Gastroesophageal sphincter (tissue), 4 donors: ENCODE data around the gene CREB3L4. TPM values are rescaled to one million over a fixed set of nuclear protein-coding genes. Genes with fewer than 3 reads are reported as not detected.
A peak's percentile ranks its signal among the peaks of the same experiment; 100 is the strongest.

ENCODE experiments used
- ATAC-seq: fragments of 150-250 bp; one replicate; pipeline ENCODE4 v1.9.1; 2016; ENCODE audit warnings: mild to moderate bottlenecking, moderate library complexity
- H3K27ac ChIP-seq, 4 donors: fragments of 200-600 bp; sonication (generic) in 3 of 4; 1 replicate in 3 of 4; 2 replicates in 1 of 4; pipeline ENCODE4 v1.5.1; 2016 to 2019
- H3K27me3 ChIP-seq: fragments of 200-600 bp; sonication (generic); one replicate; pipeline ENCODE4 v1.5.1; 2019
- H3K36me3 ChIP-seq, 2 donors: fragments of 200-600 bp; sonication (generic); one replicate each; pipeline ENCODE4 v1.5.1; 2019; ENCODE audit warnings: control low read depth in 1 of 2
- H3K4me1 ChIP-seq, 3 donors: fragments of 200-600 bp; sonication (generic); 1 replicate in 2 of 3; 2 replicates in 1 of 3; pipeline ENCODE4 v1.5.1; 2016 to 2019; ENCODE audit warnings: control low read depth in 2 of 3
- H3K4me3 ChIP-seq, 2 donors: fragments of 200-600 bp; sonication (generic); one replicate each; pipeline ENCODE4 v1.5.1; 2019; ENCODE audit warnings: mild to moderate bottlenecking in 1 of 2, moderate library complexity in 1 of 2
- H3K9me3 ChIP-seq, 3 donors: fragments of 200-600 bp; sonication (generic); one replicate each; pipeline ENCODE4 v1.5.1; 2017 to 2019; ENCODE audit warnings: control low read depth in 2 of 3
- CTCF ChIP-seq, 4 experiments: fragments of 200-600 bp in 2 of 4; fragments of 450-650 bp in 2 of 4; sonication (generic) in 1 of 4; IDR thresholded peaks; one replicate each; pipeline ENCODE4 v1.5.1; 2017 to 2019; ENCODE audit warnings: antibody characterized with exemption in 4 of 4, mild to moderate bottlenecking in 2 of 4, moderate library complexity in 2 of 4
- EP300 ChIP-seq: sonication (generic); formaldehyde crosslinking; IDR thresholded peaks from one replicate; pipeline ENCODE4 v1.6.1; 2017; ENCODE audit warnings: antibody characterized with exemption, mild to moderate bottlenecking
- POLR2A ChIP-seq, 2 donors: fragments of 450-650 bp; IDR thresholded peaks; one replicate each; pipeline ENCODE4 v1.6.1; 2017; ENCODE audit warnings: antibody characterized with exemption in 2 of 2, mild to moderate bottlenecking in 2 of 2, moderate library complexity in 1 of 2
- POLR2AphosphoS5 ChIP-seq: sonication (generic); formaldehyde crosslinking; IDR thresholded peaks from one replicate; pipeline ENCODE4 v1.6.1; 2017; ENCODE audit warnings: antibody characterized with exemption
- WGBS, 2 donors: methylation state at CpG; one replicate each; pipeline ENCODE4 v1.1.5; 2018; ENCODE audit warnings: low coverage in 1 of 2; 5-methylcytosine and 5-hydroxymethylcytosine counted together
- total RNA-seq, 4 donors: library from RNA; depleted of rRNA; stranded (reverse); fragments of >200 nt; gene quantifications; one replicate each; pipeline ENCODE4 v1.1.0, GENCODE V29; 2016

The CREB3L4 gene
- total RNA-seq, 4 donors from 2014 or later: 5.1 to 10.4 (median 6.8) TPM

- peak overlapping the region in 1 of 2 donors; percentile 65 for H3K4me3 ChIP-seq
- H3K27ac ChIP-seq: peak overlapping the region in 3 of 4 donors; percentile 83 to 92 (median 88)
- peaks cover 0 to 38% of the 10 kb centered on the region in 2 donors for H3K36me3 ChIP-seq
- ATAC-seq: no peak
- no peak for TF ChIP-seq POLR2A (IDR thresholded peaks at IDR 0.05)
- no peak for TF ChIP-seq CTCF (IDR thresholded peaks at IDR 0.05)
- no peak for TF ChIP-seq POLR2AphosphoS5
- no peak for TF ChIP-seq EP300
- peaks cover 0 to 35% (median 3%) of the 10 kb centered on the region in 3 donors for H3K4me1 ChIP-seq
- no peaks in the 10 kb centered on the region for H3K27me3 ChIP-seq
- no peaks in the 10 kb centered on the region for H3K9me3 ChIP-seq
- WGBS, 2 donors: 49 to 50% methylated on average over 5 to 6 of the region's 6 CpGs
Measured at GRCh38 chr1:153984123-153984894, 16.6 kb downstream of the CREB3L4 start.

GRCh38 chr1:153985341-153985912, 17.7 kb downstream of the CREB3L4 start:
- peak; percentile 56 for ATAC-seq
- Histone ChIP-seq H3K4me3 (peak overlapping the region; percentile 52 to 65), H3K27me3 (no peaks in the 10 kb centered on the region), H3K27ac (peak overlapping the region; percentile 51 to 92 (median 86)), H3K36me3 (peaks cover 0 to 33% of the 10 kb centered on the region in 2 donors), H3K4me1 (peaks cover 0 to 43% (median 6%) of the 10 kb centered on the region in 3 donors), H3K9me3 (no peaks in the 10 kb centered on the region)
- 0 to 6% methylated on average over 3 to 7 of the region's 7 CpGs for WGBS, 2 donors
- TF ChIP-seq CTCF (IDR thresholded peaks at IDR 0.05) (no peak), POLR2A (IDR thresholded peaks at IDR 0.05) (peak; percentile 14 to 24), POLR2AphosphoS5 (peak; percentile 78)

DNA sequence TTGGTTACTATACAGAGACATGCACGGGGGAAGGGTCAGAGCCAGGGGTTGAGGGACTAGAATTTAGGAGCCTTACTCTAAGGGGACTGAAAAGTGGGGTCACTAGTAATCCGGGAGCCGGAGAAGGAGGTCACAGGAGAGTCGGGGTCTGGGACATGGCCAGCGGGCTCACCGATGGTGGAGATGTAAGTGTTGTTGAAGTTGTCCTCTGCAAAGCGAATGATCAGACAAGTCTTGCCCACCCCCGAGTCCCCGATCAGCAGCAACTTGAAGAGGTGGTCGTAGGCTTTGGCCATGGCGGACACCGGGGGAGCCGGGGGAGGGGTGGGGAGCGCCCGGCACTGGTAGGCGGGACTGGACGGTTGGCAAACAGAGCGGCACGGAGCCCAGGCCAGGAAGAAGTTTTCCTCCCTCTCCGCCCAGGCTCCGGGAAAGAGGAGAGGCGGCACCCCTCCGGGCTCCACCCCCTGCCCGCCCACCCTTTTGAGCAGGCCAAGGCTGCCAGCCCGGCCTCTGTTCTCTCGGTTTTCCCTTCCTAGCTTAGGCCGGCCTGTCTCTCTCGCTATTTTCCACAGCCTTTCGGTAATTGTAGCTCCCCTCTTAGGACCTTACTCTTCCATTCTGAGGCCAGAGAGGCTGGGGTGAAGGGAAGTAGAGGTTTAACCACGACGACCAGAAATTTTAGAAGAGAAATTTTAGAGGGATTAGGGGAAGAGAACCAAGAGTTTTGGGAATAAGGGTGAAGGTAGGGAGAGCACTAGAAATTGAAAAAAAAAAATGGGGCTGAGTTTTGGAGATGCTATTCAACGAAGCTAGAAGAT, 18.4 kb downstream of the CREB3L4 start, which contains the start of gene RAB13:
Gene RAB13 (minus strand): TSS at position 399 of the 821 bp plus-strand sequence. CDS start 103 bp downstream, at position 296.
- peak; percentile 88 for ATAC-seq
- no peak for TF ChIP-seq EP300
- TF ChIP-seq POLR2AphosphoS5: peak; percentile 72
- TF ChIP-seq POLR2A (IDR thresholded peaks at IDR 0.05): peak; percentile 22 to 38
- Histone ChIP-seq H3K27me3 (no peaks in the 10 kb centered on the region), H3K27ac (peak within 1 kb of the TSS; percentile 83 to 92 (median 87)), H3K4me3 (peak within 1 kb of the TSS; percentile 52 to 65), H3K9me3 (no peaks in the 10 kb centered on the region), H3K4me1 (peaks cover 0 to 43% (median 6%) of the 10 kb centered on the region in 3 donors), H3K36me3 (peaks cover 0 to 26% of the 10 kb centered on the region in 2 donors)
- 0% methylated on average over 7 to 8 of the region's 32 CpGs for WGBS, 2 donors

GRCh38 chr1:153987621-153988020, 19.9 kb downstream of the CREB3L4 start:
- no peaks in the 10 kb centered on the region for H3K9me3 ChIP-seq
- peaks cover 6 to 56% (median 14%) of the 10 kb centered on the region in 3 donors for H3K4me1 ChIP-seq
- H3K27ac ChIP-seq: peak overlapping the region in 2 of 4 donors; percentile 88 to 92
- peaks cover 0 to 21% of the 10 kb centered on the region in 2 donors for H3K36me3 ChIP-seq
- no peaks in the 10 kb centered on the region for H3K27me3 ChIP-seq
- WGBS, 2 donors: 72 to 81% methylated on average over 3 to 8 of the region's 8 CpGs
- ATAC-seq: no peak
- H3K4me3 ChIP-seq: no peak overlapping the region
- TF ChIP-seq EP300 (no peak), CTCF (IDR thresholded peaks at IDR 0.05) (no peak), POLR2A (IDR thresholded peaks at IDR 0.05) (no peak), POLR2AphosphoS5 (no peak)
